ENCODE results near the gene ZFP1. TPM values are rescaled to one million over a fixed set of nuclear protein-coding genes. Genes with fewer than 3 reads are reported as not detected.

Gene ZFP1
- total and polyA plus RNA-seq, 2 experiments from 2014 or later = 4.8 to 12.5 TPM

DNA sequence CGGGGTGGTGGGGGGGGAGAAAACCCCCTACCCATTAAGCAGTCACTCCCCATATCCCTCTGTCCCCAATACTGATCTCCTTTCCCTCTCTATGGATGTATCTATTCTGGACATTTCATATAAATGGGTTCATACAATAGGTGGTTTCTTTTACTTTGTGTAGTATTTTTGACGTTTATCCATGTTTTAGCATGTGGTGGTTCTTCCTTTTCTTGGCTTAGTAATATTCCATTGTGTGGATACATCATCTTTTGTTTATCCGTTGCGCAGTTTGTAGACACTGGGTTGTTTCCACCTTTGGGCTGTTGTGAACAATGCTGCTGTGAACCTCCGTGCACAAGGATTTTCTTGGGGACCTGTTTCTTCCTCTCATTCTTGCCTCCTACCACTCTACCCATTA is 44.3 kb upstream of the ZFP1 start (continued):
- TF ChIP-seq ZNF462 (CRISPR knock-in tag; IDR thresholded peaks at IDR 0.05) (no peak), STAT1 (IDR thresholded peaks at IDR 0.05; ENCODE audit: unreplicated experiment) (no peak), ZNF114 (CRISPR knock-in tag; IDR thresholded peaks at IDR 0.05) (no peak), POLR2AphosphoS5 (IDR thresholded peaks at IDR 0.05; ENCODE audit: low read depth) (no peak), CREB1 (CRISPR knock-in tag; IDR thresholded peaks at IDR 0.05; ENCODE audit: low read depth) (no peak)

DNA sequence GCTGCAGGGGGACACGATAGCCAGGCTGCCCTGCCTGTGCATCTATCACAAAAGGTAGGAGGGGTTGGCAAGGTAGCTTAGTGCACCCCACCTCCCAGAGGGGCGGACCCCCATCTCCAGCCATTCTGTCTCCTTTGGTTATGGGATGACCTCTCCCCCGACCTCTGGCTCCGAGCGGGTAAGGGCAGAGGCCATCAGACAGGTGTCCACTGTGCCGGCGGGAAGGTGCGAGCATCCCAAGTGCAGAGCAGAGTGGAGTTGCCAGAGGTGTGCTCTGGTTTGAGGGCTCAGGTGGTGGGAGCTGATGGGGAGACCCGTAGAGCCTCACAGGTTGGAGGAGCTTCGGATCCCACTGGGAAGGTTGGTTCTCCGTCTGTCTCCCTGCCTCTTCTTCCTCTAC is 43.5 kb upstream of the ZFP1 start:
- Histone ChIP-seq H3K9me2 (ENCODE audit: insufficient read depth) (no peaks in the 10 kb centered on the region), H3K36me3 (ENCODE audit: insufficient read depth) (no peaks in the 10 kb centered on the region), H3K4me3 (no peak overlapping the region), H3K4me1 (ENCODE audit: insufficient read depth) (peaks cover 17% of the 10 kb centered on the region), H3K4me2 (no peak overlapping the region), H3K79me2 (replicated peaks; ENCODE audit: insufficient read depth) (peaks cover 4% of the 10 kb centered on the region; the same call in 1 of the 2 replicates), H3F3A (replicated peaks; ENCODE audit: low read depth) (0 out of 2 replicates have a peak, but pooled peaks cover 3% of the 10 kb centered on the region), H2AFZ (no peak overlapping the region), H3K27me3 (ENCODE audit: insufficient read depth) (no peaks in the 10 kb centered on the region), H3K27ac (ENCODE audit: low read depth) (no peak overlapping the region), H4K20me1 (replicated peaks; ENCODE audit: insufficient read depth) (peaks cover 5% of the 10 kb centered on the region; the same call in 1 of the 2 replicates)
- no peak for TF ChIP-seq JUNB (IDR thresholded peaks at IDR 0.05; ENCODE audit: unreplicated experiment)
- TF ChIP-seq REST (IDR thresholded peaks at IDR 0.05; ENCODE audit: unreplicated experiment) = no peak
- TF ChIP-seq POLR2AphosphoS5 (IDR thresholded peaks at IDR 0.05; ENCODE audit: low read depth) = no peak
- TF ChIP-seq ZNF331 (CRISPR knock-in tag; IDR thresholded peaks at IDR 0.05; ENCODE audit: low read depth) = no peak
- no peak for TF ChIP-seq EZH2phosphoT487 (IDR thresholded peaks at IDR 0.05; ENCODE audit: unreplicated experiment)
- no peak for TF ChIP-seq ZNF114 (CRISPR knock-in tag; IDR thresholded peaks at IDR 0.05)
- no peak for TF ChIP-seq CREB1 (CRISPR knock-in tag; IDR thresholded peaks at IDR 0.05; ENCODE audit: low read depth)
- H3K27ac Mint-ChIP-seq = no peak overlapping the region
- peaks cover 15% of the 10 kb centered on the region for H3K36me3 Mint-ChIP-seq (ENCODE audit: low read depth)
- no peak overlapping the region for H3K4me3 Mint-ChIP-seq
- ATAC-seq = no peak
- peaks cover 36% of the 10 kb centered on the region for H3K4me1 Mint-ChIP-seq
- no peak for DNase-seq (ENCODE audit: low spot score)
- no peaks in the 10 kb centered on the region for H3K9me3 Mint-ChIP-seq
- peaks cover 16% of the 10 kb centered on the region for H3K27me3 Mint-ChIP-seq (ENCODE audit: insufficient read depth, low read depth, poor library complexity)
